ENCODE measurements around the gene SLC22A14. TPM values are rescaled to one million over a fixed set of nuclear protein-coding genes. Genes with fewer than 3 reads are reported as not detected.

SLC22A14 gene
- total RNA-seq, 1 experiment from 2014 or later: 0.13 TPM

GRCh38 chr3:38327335-38328009 is 45.4 kb downstream of the SLC22A14 start:
- BruUV-seq (replicated peaks): no TSS peak
- H3K27me3 ChIP-seq (ENCODE audit: control insufficient read depth, insufficient read depth, low read length): peaks cover 2% of the 10 kb centered on the region
- H3K27ac ChIP-seq (ENCODE audit: low read length): no peak overlapping the region
- H3K4me3 ChIP-seq (ENCODE audit: low read depth in 2 of 2, low read length in 2 of 2): no peak overlapping the region
- in situ Hi-C loops (cut with HindIII; ENCODE audit: low pct_unique_long_range_greater_than_20kb, low sequenced_read_pairs): no loop called here
- DNase-seq (ENCODE audit: low read depth, low spot score) (no peak), ATAC-seq (0 out of 2 replicates have a peak, but pooled peaks have one; percentile 26)
- TF ChIP-seq SIN3A (IDR thresholded peaks at IDR 0.05; ENCODE audit: borderline replicate concordance, insufficient read depth, low read depth, low read length): no peak
- no peaks in the 10 kb centered on the region for H3K36me3 ChIP-seq (ENCODE audit: control insufficient read depth, insufficient read depth, low read length)
- ChIA-PET CTCF (no interaction called here), POLR2A (interaction anchor here (0.6 kb wide), 1 partner anchor 12 kb away, joined by 3 read pairs; no protein-coding TSS in a partner anchor)
- peaks cover 3% of the 10 kb centered on the region; the same call in 1 of the 2 replicates for H3K9me3 ChIP-seq (ENCODE audit: control insufficient read depth, insufficient read depth, low read depth, low read length)
- intact Hi-C loops (cut with micrococcal nuclease; ENCODE audit: unreplicated experiment): no loop called here
- H3K4me1 ChIP-seq (ENCODE audit: control insufficient read depth, insufficient read depth, low read length): no peaks in the 10 kb centered on the region

- ATAC-seq: no peak
- H3K27me3 ChIP-seq (ENCODE audit: control insufficient read depth, insufficient read depth, low read length): no peaks in the 10 kb centered on the region
- no peak for DNase-seq (ENCODE audit: low read depth, low spot score)
- ChIA-PET POLR2A (no interaction called here), CTCF (no interaction called here)
- H3K9me3 ChIP-seq (ENCODE audit: control insufficient read depth, insufficient read depth, low read depth, low read length): peaks cover 3% of the 10 kb centered on the region; the same call in 1 of the 2 replicates
- intact Hi-C loops (cut with micrococcal nuclease; ENCODE audit: unreplicated experiment) (no loop called here), in situ Hi-C loops (cut with HindIII; ENCODE audit: low pct_unique_long_range_greater_than_20kb, low sequenced_read_pairs) (no loop called here)
- no peaks in the 10 kb centered on the region for H3K36me3 ChIP-seq (ENCODE audit: control insufficient read depth, insufficient read depth, low read length)
- no TSS peak for BruUV-seq (replicated peaks)
- no peak overlapping the region for H3K27ac ChIP-seq (ENCODE audit: low read length)
- no peak overlapping the region for H3K4me3 ChIP-seq (ENCODE audit: low read depth in 2 of 2, low read length in 2 of 2)
- TF ChIP-seq TCF7L2 (IDR thresholded peaks at IDR 0.05; ENCODE audit: low read depth, low read length): no peak
- TF ChIP-seq SIN3A (IDR thresholded peaks at IDR 0.05; ENCODE audit: borderline replicate concordance, insufficient read depth, low read depth, low read length): no peak
- TF ChIP-seq POLR2AphosphoS5 (IDR thresholded peaks at IDR 0.05; ENCODE audit: low read depth, low read length): no peak
- H3K4me1 ChIP-seq (ENCODE audit: control insufficient read depth, insufficient read depth, low read length): no peaks in the 10 kb centered on the region
Measured at GRCh38 chr3:38331257-38332022, 49.3 kb downstream of the SLC22A14 start.

GRCh38 chr3:38332201-38332600 is 50.1 kb downstream of the SLC22A14 start:
- BruUV-seq (replicated peaks): no TSS peak
- CTCF ChIA-PET: no interaction called here
- in situ Hi-C loops (cut with HindIII; ENCODE audit: low pct_unique_long_range_greater_than_20kb, low sequenced_read_pairs): no loop called here
- Histone ChIP-seq H3K27me3 (ENCODE audit: control insufficient read depth, insufficient read depth, low read length) (no peaks in the 10 kb centered on the region), H3K4me3 (ENCODE audit: low read depth in 2 of 2, low read length in 2 of 2) (no peak overlapping the region), H3K4me1 (ENCODE audit: control insufficient read depth, insufficient read depth, low read length) (no peaks in the 10 kb centered on the region), H3K27ac (ENCODE audit: low read length) (no peak overlapping the region), H3K36me3 (ENCODE audit: control insufficient read depth, insufficient read depth, low read length) (no peaks in the 10 kb centered on the region), H3K9me3 (ENCODE audit: control insufficient read depth, insufficient read depth, low read depth, low read length) (peaks cover under 1% of the 10 kb centered on the region; the same call in 1 of the 2 replicates)
- intact Hi-C loops (cut with micrococcal nuclease; ENCODE audit: unreplicated experiment): no loop called here
- DNase-seq (ENCODE audit: low read depth, low spot score): no peak
- ATAC-seq: no peak
- POLR2A ChIA-PET: no interaction called here
- no peak for TF ChIP-seq POLR2AphosphoS5 (IDR thresholded peaks at IDR 0.05; ENCODE audit: low read depth, low read length)

- no TSS peak for BruUV-seq (replicated peaks)
- Histone ChIP-seq H3K4me3 (ENCODE audit: low read depth in 2 of 2, low read length in 2 of 2) (no peak overlapping the region), H3K27ac (ENCODE audit: low read length) (no peak overlapping the region), H3K4me1 (ENCODE audit: control insufficient read depth, insufficient read depth, low read length) (no peaks in the 10 kb centered on the region), H3K27me3 (ENCODE audit: control insufficient read depth, insufficient read depth, low read length) (no peaks in the 10 kb centered on the region; the same call in 1 of the 2 replicates), H3K36me3 (ENCODE audit: control insufficient read depth, insufficient read depth, low read length) (no peaks in the 10 kb centered on the region), H3K9me3 (ENCODE audit: control insufficient read depth, insufficient read depth, low read depth, low read length) (no peaks in the 10 kb centered on the region)
- DNase-seq (ENCODE audit: low read depth, low spot score) (no peak), ATAC-seq (no peak)
- POLR2A ChIA-PET: no interaction called here
- intact Hi-C loops (cut with micrococcal nuclease; ENCODE audit: unreplicated experiment) (no loop called here), in situ Hi-C loops (cut with HindIII; ENCODE audit: low pct_unique_long_range_greater_than_20kb, low sequenced_read_pairs) (no loop called here)
- no peak for TF ChIP-seq TCF7L2 (IDR thresholded peaks at IDR 0.05; ENCODE audit: low read depth, low read length)
- CTCF ChIA-PET: no interaction called here
Measured at GRCh38 chr3:38334142-38335055, 52.3 kb downstream of the SLC22A14 start.

All from Panc1 (cell line).